GM12892 (cell line): Measurements from ENCODE around the gene PEX10.

Experiments
- POLR2AphosphoS5 ChIP-seq: IDR thresholded peaks from 2 replicates; pipeline ENCODE4 v1.6.1; 2011; ENCODE audit warnings: low read depth, low read length, control low read depth
- TAF1 ChIP-seq: IDR thresholded peaks from 2 replicates; pipeline ENCODE4 v1.6.1; 2011; ENCODE audit warnings: low read depth, mild to moderate bottlenecking, control low read depth, low read length, borderline replicate concordance

GRCh38 chr1:2391931-2392509, 20.3 kb downstream of the PEX10 start:
- TF ChIP-seq POLR2AphosphoS5 (no peak), TAF1 (no peak)
